Subcutaneous abdominal adipose tissue (tissue), 5 donors: ENCODE results near the gene DAO.

Source experiments
- H3K27ac ChIP-seq: one replicate; pipeline ENCODE4 v1.7.0; 2013; ENCODE audit warnings: low read depth, mild to moderate bottlenecking, inconsistent platforms, low read length, moderate library complexity
- H3K27me3 ChIP-seq, 5 donors: one replicate each; pipeline ENCODE4 v1.7.0; 2013; ENCODE audit warnings: low read length in 5 of 5, inconsistent platforms in 1 of 5; ENCODE audit not compliant: control insufficient read depth in 5 of 5, insufficient read depth in 4 of 5
- H3K36me3 ChIP-seq, 5 donors: one replicate each; pipeline ENCODE4 v1.7.0; 2013; ENCODE audit warnings: low read length in 5 of 5; ENCODE audit not compliant: control insufficient read depth in 5 of 5, insufficient read depth in 5 of 5
- H3K4me1 ChIP-seq, 5 donors: one replicate each; pipeline ENCODE4 v1.7.0; 2013; ENCODE audit warnings: low read length in 5 of 5, mild to moderate bottlenecking in 3 of 5, moderate library complexity in 1 of 5; ENCODE audit not compliant: control insufficient read depth in 5 of 5, insufficient read depth in 5 of 5
- H3K4me3 ChIP-seq, 5 donors: one replicate each; pipeline ENCODE4 v1.7.0; 2013; ENCODE audit warnings: low read length in 5 of 5, low read depth in 1 of 5
- H3K9ac ChIP-seq, 5 donors: one replicate each; pipeline ENCODE4 v1.7.0; 2013; ENCODE audit warnings: low read length in 5 of 5, mild to moderate bottlenecking in 4 of 5, moderate library complexity in 3 of 5
- H3K9me3 ChIP-seq, 5 donors: one replicate each; pipeline ENCODE4 v1.7.0; 2013; ENCODE audit warnings: low read length in 5 of 5; ENCODE audit not compliant: control insufficient read depth in 5 of 5
- donor health status: healthy.
- donor health status: healthy.
- donor health status: healthy.
- donor health status: healthy.
- donor health status: healthy.

Gene DAO

GRCh38 chr12:108888031-108888430, 8.1 kb downstream of the DAO start:
- Histone ChIP-seq H3K9ac (no peak overlapping the region), H3K9me3 (peaks cover 0 to 9% (median 7%) of the 10 kb centered on the region in 5 donors), H3K27me3 (no peaks in the 10 kb centered on the region), H3K4me1 (peaks cover 0 to 10% (median 2%) of the 10 kb centered on the region in 5 donors), H3K27ac (no peak overlapping the region), H3K4me3 (no peak overlapping the region), H3K36me3 (no peaks in the 10 kb centered on the region)

- H3K4me1 ChIP-seq: no peaks in the 10 kb centered on the region
- no peaks in the 10 kb centered on the region for H3K27me3 ChIP-seq
- peaks cover 0 to 9% (median 7%) of the 10 kb centered on the region in 5 donors for H3K9me3 ChIP-seq
- no peak overlapping the region for H3K9ac ChIP-seq
- no peak overlapping the region for H3K27ac ChIP-seq
- no peak overlapping the region for H3K4me3 ChIP-seq
- no peaks in the 10 kb centered on the region for H3K36me3 ChIP-seq
Observed at GRCh38 chr12:108890208-108890607, 10.3 kb downstream of the DAO start.

GRCh38 chr12:108895220-108895802, 15.4 kb downstream of the DAO start:
- H3K4me1 ChIP-seq: no peaks in the 10 kb centered on the region
- peaks cover 0 to 4% (median 0%) of the 10 kb centered on the region in 5 donors for H3K27me3 ChIP-seq
- H3K9me3 ChIP-seq: peaks cover 0 to 4% (median 2%) of the 10 kb centered on the region in 5 donors
- H3K9ac ChIP-seq: no peak overlapping the region
- no peak overlapping the region for H3K27ac ChIP-seq
- no peaks in the 10 kb centered on the region for H3K36me3 ChIP-seq
- H3K4me3 ChIP-seq: no peak overlapping the region

GRCh38 chr12:108896336-108896735, 16.4 kb downstream of the DAO start:
- Histone ChIP-seq H3K27me3 (peaks cover 0 to 4% (median 0%) of the 10 kb centered on the region in 5 donors), H3K9me3 (no peaks in the 10 kb centered on the region), H3K36me3 (no peaks in the 10 kb centered on the region), H3K4me3 (no peak overlapping the region), H3K27ac (no peak overlapping the region), H3K9ac (no peak overlapping the region), H3K4me1 (no peaks in the 10 kb centered on the region)

- Histone ChIP-seq H3K36me3 (no peaks in the 10 kb centered on the region), H3K4me3 (no peak overlapping the region), H3K27me3 (peaks cover 0 to 4% (median 0%) of the 10 kb centered on the region in 5 donors), H3K9me3 (no peaks in the 10 kb centered on the region), H3K9ac (no peak overlapping the region), H3K4me1 (no peaks in the 10 kb centered on the region), H3K27ac (no peak overlapping the region)
Observed at GRCh38 chr12:108896817-108897216, 16.9 kb downstream of the DAO start.

DNA sequence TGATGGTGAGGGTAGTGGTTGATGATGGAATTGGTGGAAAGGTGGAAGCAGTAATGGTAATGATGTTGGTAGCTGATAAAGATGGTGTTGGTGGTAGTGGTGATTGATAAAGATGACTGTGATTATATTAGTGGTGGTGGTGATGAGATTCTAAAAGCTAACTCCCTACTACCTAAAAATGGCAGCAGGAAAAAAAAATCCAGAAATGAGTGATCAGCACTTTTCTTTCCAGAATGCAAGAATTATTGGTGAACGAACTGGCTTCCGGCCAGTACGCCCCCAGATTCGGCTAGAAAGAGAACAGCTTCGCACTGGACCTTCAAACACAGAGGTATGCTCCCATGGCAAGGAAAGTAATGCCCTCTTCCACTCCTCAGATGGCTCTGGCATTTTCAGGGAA, 19.3 kb downstream of the DAO start:
- no peak overlapping the region for H3K9ac ChIP-seq
- no peak overlapping the region for H3K27ac ChIP-seq
- peaks cover 0 to 4% (median 0%) of the 10 kb centered on the region in 5 donors for H3K27me3 ChIP-seq
- no peak overlapping the region for H3K4me3 ChIP-seq
- H3K36me3 ChIP-seq: no peaks in the 10 kb centered on the region
- H3K4me1 ChIP-seq: peaks cover 0 to 4% (median 0%) of the 10 kb centered on the region in 5 donors
- H3K9me3 ChIP-seq: no peaks in the 10 kb centered on the region

DNA sequence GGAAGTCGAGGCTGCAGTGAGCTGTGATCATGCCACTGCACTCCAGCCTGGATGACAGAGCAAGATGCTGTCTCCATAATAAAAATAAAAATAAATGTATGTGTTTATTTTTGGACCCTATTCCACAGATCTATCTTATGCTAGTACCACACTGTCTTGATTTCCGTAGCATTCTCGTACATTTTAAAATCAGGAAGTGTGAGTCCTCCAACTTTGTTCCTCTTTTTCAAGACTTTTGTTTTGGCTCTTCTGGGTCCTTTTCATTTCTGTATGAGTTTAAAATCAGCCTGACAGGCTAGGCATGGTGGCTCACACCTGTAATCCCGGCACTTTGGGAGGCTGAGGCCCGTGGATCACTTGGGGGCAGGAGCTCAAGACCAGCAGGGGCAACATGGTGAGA, 25.8 kb downstream of the DAO start:
- H3K4me1 ChIP-seq: peaks cover 0 to 21% (median 0%) of the 10 kb centered on the region in 5 donors
- no peak overlapping the region for H3K4me3 ChIP-seq
- H3K27ac ChIP-seq: no peak overlapping the region
- no peak overlapping the region for H3K9ac ChIP-seq
- H3K36me3 ChIP-seq: no peaks in the 10 kb centered on the region
- no peaks in the 10 kb centered on the region for H3K27me3 ChIP-seq
- H3K9me3 ChIP-seq: no peaks in the 10 kb centered on the region

DNA sequence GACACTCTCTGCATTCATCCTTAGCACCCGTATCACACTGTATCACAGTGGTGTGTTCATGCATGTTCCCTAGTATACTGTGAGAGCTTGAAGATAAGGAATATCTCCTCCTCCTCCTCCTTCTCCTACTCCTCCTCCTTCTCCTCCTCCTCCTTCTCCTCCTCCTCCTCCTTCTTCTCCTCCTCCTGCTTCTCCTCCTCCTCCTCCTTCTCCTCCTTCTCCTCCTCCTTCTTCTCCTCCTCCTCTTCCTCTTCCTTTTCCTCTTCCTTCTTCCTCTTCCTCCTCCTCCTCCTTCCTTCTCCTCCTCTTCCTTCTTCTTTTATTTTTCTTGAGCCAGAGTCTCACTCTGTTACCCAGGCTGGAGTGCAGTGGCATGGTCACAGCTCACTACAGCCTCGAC, 27.1 kb downstream of the DAO start:
- Histone ChIP-seq H3K27ac (no peak overlapping the region), H3K4me3 (no peak overlapping the region), H3K27me3 (no peaks in the 10 kb centered on the region), H3K4me1 (peaks cover 0 to 21% (median 0%) of the 10 kb centered on the region in 5 donors), H3K36me3 (no peaks in the 10 kb centered on the region), H3K9me3 (no peaks in the 10 kb centered on the region), H3K9ac (no peak overlapping the region)

DNA sequence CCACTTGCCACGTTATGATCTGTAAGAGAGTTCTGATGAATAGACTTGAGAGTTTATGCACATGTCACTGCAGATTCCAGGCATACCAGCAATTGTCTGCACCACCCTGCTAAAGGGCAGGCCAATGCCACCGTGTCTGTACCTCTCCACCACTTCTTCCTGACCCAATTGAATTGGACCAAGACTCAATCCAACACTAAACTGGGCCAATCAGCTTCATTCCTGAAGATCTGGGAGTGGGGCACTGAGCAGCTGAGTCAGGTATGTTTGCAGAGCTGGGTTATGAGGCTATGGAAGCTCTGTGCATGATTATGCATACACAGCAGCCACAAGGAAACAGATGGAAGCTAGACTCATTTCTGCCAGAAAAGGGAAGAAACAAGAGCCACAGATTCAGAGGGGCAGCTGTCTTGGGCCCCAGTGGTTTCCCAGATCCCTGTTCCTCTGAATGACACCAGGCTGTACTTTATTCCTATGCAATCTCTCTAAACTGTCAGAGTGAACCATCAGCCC, 28.0 kb downstream of the DAO start:
- Histone ChIP-seq H3K27me3 (no peaks in the 10 kb centered on the region), H3K4me3 (no peak overlapping the region), H3K36me3 (no peaks in the 10 kb centered on the region), H3K27ac (no peak overlapping the region), H3K9ac (no peak overlapping the region), H3K9me3 (no peaks in the 10 kb centered on the region), H3K4me1 (peaks cover 0 to 21% (median 0%) of the 10 kb centered on the region in 5 donors)

DNA sequence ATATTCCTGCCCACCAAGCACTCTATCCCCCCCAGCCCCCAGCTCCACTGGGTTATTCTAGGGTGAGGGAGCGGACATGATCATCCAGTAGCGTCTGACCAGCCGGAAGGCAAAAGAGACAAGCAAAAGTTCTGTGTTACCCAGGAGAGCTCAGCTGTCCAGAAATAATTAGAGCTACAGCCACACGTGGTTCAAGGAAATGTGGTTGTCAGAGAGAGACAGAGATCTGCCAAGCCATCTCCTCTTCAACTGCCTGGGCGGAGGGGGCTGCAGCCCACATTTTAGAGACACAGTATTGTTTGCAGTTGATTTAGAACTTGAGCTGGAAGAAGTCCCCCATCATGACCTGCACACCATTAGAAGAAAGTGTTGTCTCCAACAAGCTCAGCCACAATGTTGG, 30.4 kb downstream of the DAO start:
- no peaks in the 10 kb centered on the region for H3K9me3 ChIP-seq
- no peak overlapping the region for H3K4me3 ChIP-seq
- H3K27ac ChIP-seq: no peak overlapping the region
- H3K36me3 ChIP-seq: no peaks in the 10 kb centered on the region
- no peak overlapping the region for H3K9ac ChIP-seq
- no peaks in the 10 kb centered on the region for H3K27me3 ChIP-seq
- peaks cover 0 to 25% (median 10%) of the 10 kb centered on the region in 5 donors for H3K4me1 ChIP-seq
